ENCODE results near the gene SCIMP. TPM values are rescaled to one million over a fixed set of nuclear protein-coding genes. Genes with fewer than 3 reads are reported as not detected.

The SCIMP gene
- total and polyA plus RNA-seq, 9 of the 15 experiments (the other 6 are each of a cell fraction or from before 2014, with no cell fraction given), result 0.01 to 0.11 (median 0.04) TPM; not detected in 6

DNA sequence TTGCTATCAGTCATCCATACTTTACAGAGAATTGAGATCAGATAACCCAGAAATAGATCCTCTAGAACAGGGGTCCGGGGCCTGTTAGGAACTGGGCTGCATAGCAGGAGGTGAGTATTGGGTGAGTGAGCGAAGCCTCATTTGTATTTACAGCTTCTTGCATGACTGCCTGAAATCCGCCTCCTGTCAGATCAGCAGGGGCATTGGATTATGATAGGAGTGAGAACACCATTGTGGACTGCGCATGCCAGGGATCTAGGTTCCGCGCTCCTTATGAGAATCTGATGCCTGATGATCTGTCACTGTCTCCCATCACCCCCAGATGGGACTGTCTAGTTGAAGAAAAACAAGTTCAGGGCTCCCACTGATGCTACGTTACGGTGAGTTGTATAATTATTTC, 13.0 kb upstream of the SCIMP start:
- Histone ChIP-seq H3K36me3 (ENCODE audit: control insufficient read depth, insufficient read depth, low read length) (no peaks in the 10 kb centered on the region), H3K9me1 (ENCODE audit: control insufficient read depth, insufficient read depth, low read length) (no peaks in the 10 kb centered on the region), H2AFZ (ENCODE audit: low read depth, low read length) (no peak overlapping the region), H3K4me2 (ENCODE audit: insufficient read depth, low read length) (no peak overlapping the region), H3K27ac (ENCODE audit: extremely low read depth, low read depth, low read length) (no peak overlapping the region), H3K4me3 (no peak overlapping the region), H3K9me3 (replicated peaks; ENCODE audit: control insufficient read depth, insufficient read depth, low read depth, low read length) (no peaks in the 10 kb centered on the region), H3K27me3 (ENCODE audit: control insufficient read depth in 2 of 2, insufficient read depth in 2 of 2, low read length in 2 of 2) (no peaks in the 10 kb centered on the region; a peak in 1 of 5 replicates), H3K9ac (ENCODE audit: insufficient read depth in 1 of 2, low read depth in 2 of 2, low read length in 2 of 2) (no peak overlapping the region), H3K79me2 (ENCODE audit: control insufficient read depth, insufficient read depth, low read length) (no peaks in the 10 kb centered on the region), H3K4me1 (replicated peaks in 1 of 2; ENCODE audit: control insufficient read depth in 2 of 2, insufficient read depth in 2 of 2, low read length in 2 of 2) (no peaks in the 10 kb centered on the region; a peak in 1 of 5 replicates), H4K20me1 (replicated peaks; ENCODE audit: control insufficient read depth, insufficient read depth, low read length) (no peaks in the 10 kb centered on the region)
- WGBS (ENCODE audit: insufficient coverage, low coverage, missing lambda C conversion rate), result 34% methylated on average over 7 of the region's 8 CpGs
- BruUV-seq (replicated peaks), result no TSS peak
- no peak for FAIRE-seq
- in situ Hi-C loops (cut with MboI), result loop anchor here (25.0 kb wide), 1 partner anchor 1190 kb away; the partner anchor contains the start of genes AIPL1 and PIMREG
- intact Hi-C loops (cut with micrococcal nuclease), result loop anchor here (2.0 to 5.0 kb wide), 2 partner anchors 59 to 1175 kb away; no protein-coding TSS in a partner anchor
- POLR2A ChIA-PET, result no interaction called here
- no peak for ATAC-seq
- TF ChIP-seq NUFIP1 (IDR thresholded peaks at IDR 0.05; ENCODE audit: partially characterized antibody) (no peak), ZNF134 (CRISPR knock-in tag; conservative IDR thresholded peaks at IDR 0.05) (no peak), ZNF609 (CRISPR knock-in tag; IDR thresholded peaks at IDR 0.05; ENCODE audit: borderline replicate concordance) (no peak), NR2C1 (IDR thresholded peaks at IDR 0.05) (no peak), NR2C1 (tag; IDR thresholded peaks at IDR 0.05) (no peak), PCBP1 (IDR thresholded peaks at IDR 0.05; ENCODE audit: low read depth, low read length, poor library complexity, severe bottlenecking) (no peak)
- CTCF ChIA-PET (ENCODE audit: low intra/inter-chr PET ratio), result interaction anchor here (0.6 kb wide), 1 partner anchor 214 kb away, joined by 6 read pairs; no protein-coding TSS in a partner anchor
- DNase-seq (ENCODE audit: extremely low read depth in 1 of 4, low spot score in 3 of 4), result no peak
